ENCODE results near the gene HDHD2.
"Not testable (repeated sequence)": the region's sequence is repeated elsewhere in the genome, so short reads cannot be mapped to it uniquely, and the experiment has no call there.

HDHD2 gene

GRCh38 chr18:47184419-47185050 is 34.2 kb upstream of the HDHD2 start:
- Histone ChIP-seq H3K9me3 (replicated peaks; ENCODE audit: insufficient read depth, low read length) (no peaks in the 10 kb centered on the region), H3K4me2 (ENCODE audit: low read depth, low read length) (no peak overlapping the region), H3K9ac (ENCODE audit: low read length) (no peak overlapping the region), H3K27me3 (replicated peaks; ENCODE audit: insufficient read depth, low read length) (no peaks in the 10 kb centered on the region), H3K4me1 (ENCODE audit: low read length) (no peaks in the 10 kb centered on the region), H4K20me1 (ENCODE audit: insufficient read depth, low read length) (no peaks in the 10 kb centered on the region), H3K4me3 (ENCODE audit: low read length) (no peak overlapping the region), H3K36me3 (replicated peaks; ENCODE audit: insufficient read depth, low read length) (no peaks in the 10 kb centered on the region), H3K9me2 (replicated peaks; ENCODE audit: insufficient read depth, low read length) (no peaks in the 10 kb centered on the region), H3K27ac (ENCODE audit: low read length) (no peak overlapping the region), H2AFZ (ENCODE audit: low read length) (no peak overlapping the region), H3K79me2 (ENCODE audit: low read length) (no peaks in the 10 kb centered on the region), H3F3A (ENCODE audit: insufficient read depth, low read length) (no peaks in the 10 kb centered on the region)
- DNase-seq, result no peak
- TF ChIP-seq EZH2phosphoT487 (IDR thresholded peaks at IDR 0.05; ENCODE audit: low read length), result no peak
- TF ChIP-seq EZH2 (optimal IDR thresholded peaks at IDR 0.05; ENCODE audit: low read depth, low read length), result no peak
- TF ChIP-seq CTCF (IDR thresholded peaks at IDR 0.05; ENCODE audit: low read length), result no peak

- DNase-seq; H3F3A ChIP-seq (ENCODE audit: insufficient read depth, low read length); H3K9me3 ChIP-seq (replicated peaks; ENCODE audit: insufficient read depth, low read length); H3K4me3 ChIP-seq (ENCODE audit: low read length); H3K4me2 ChIP-seq (ENCODE audit: low read depth, low read length); H2AFZ ChIP-seq (ENCODE audit: low read length); H4K20me1 ChIP-seq (ENCODE audit: insufficient read depth, low read length); H3K27ac ChIP-seq (ENCODE audit: low read length); H3K27me3 ChIP-seq (replicated peaks; ENCODE audit: insufficient read depth, low read length); H3K36me3 ChIP-seq (replicated peaks; ENCODE audit: insufficient read depth, low read length); H3K4me1 ChIP-seq (ENCODE audit: low read length); H3K9me2 ChIP-seq (replicated peaks; ENCODE audit: insufficient read depth, low read length); H3K9ac ChIP-seq (ENCODE audit: low read length); H3K79me2 ChIP-seq (ENCODE audit: low read length): not testable (repeated sequence)
These were observed 31.9 kb upstream of the HDHD2 start for GRCh38 chr18:47182156-47182555.

GRCh38 chr18:47180765-47181164 is 30.5 kb upstream of the HDHD2 start:
- no peaks in the 10 kb centered on the region for H4K20me1 ChIP-seq (ENCODE audit: insufficient read depth, low read length)
- no peak overlapping the region for H2AFZ ChIP-seq (ENCODE audit: low read length)
- no peaks in the 10 kb centered on the region for H3K9me2 ChIP-seq (replicated peaks; ENCODE audit: insufficient read depth, low read length)
- no peaks in the 10 kb centered on the region for H3K27me3 ChIP-seq (replicated peaks; ENCODE audit: insufficient read depth, low read length)
- no peaks in the 10 kb centered on the region for H3K4me1 ChIP-seq (ENCODE audit: low read length)
- TF ChIP-seq EZH2phosphoT487 (IDR thresholded peaks at IDR 0.05; ENCODE audit: low read length), result no peak
- no peak for TF ChIP-seq EZH2 (optimal IDR thresholded peaks at IDR 0.05; ENCODE audit: low read depth, low read length)
- TF ChIP-seq CTCF (IDR thresholded peaks at IDR 0.05; ENCODE audit: low read length), result no peak
- no peaks in the 10 kb centered on the region for H3K9me3 ChIP-seq (replicated peaks; ENCODE audit: insufficient read depth, low read length)
- peaks cover 4% of the 10 kb centered on the region for H3K79me2 ChIP-seq (ENCODE audit: low read length)
- H3K4me3 ChIP-seq (ENCODE audit: low read length), result no peak overlapping the region
- no peaks in the 10 kb centered on the region for H3K36me3 ChIP-seq (replicated peaks; ENCODE audit: insufficient read depth, low read length)
- no peak overlapping the region for H3K27ac ChIP-seq (ENCODE audit: low read length)
- H3K9ac ChIP-seq (ENCODE audit: low read length), result no peak overlapping the region
- no peaks in the 10 kb centered on the region for H3F3A ChIP-seq (ENCODE audit: insufficient read depth, low read length)
- no peak for DNase-seq
- no peak overlapping the region for H3K4me2 ChIP-seq (ENCODE audit: low read depth, low read length)

- H4K20me1 ChIP-seq (ENCODE audit: insufficient read depth, low read length), result no peaks in the 10 kb centered on the region
- H3K79me2 ChIP-seq (ENCODE audit: low read length), result peaks cover 17% of the 10 kb centered on the region
- H3K4me1 ChIP-seq (ENCODE audit: low read length), result peaks cover 4% of the 10 kb centered on the region
- H3K27me3 ChIP-seq (replicated peaks; ENCODE audit: insufficient read depth, low read length), result no peaks in the 10 kb centered on the region
- no peak overlapping the region for H2AFZ ChIP-seq (ENCODE audit: low read length)
- H3K9ac ChIP-seq (ENCODE audit: low read length), result no peak overlapping the region
- H3K27ac ChIP-seq (ENCODE audit: low read length), result no peak overlapping the region
- no peak overlapping the region for H3K4me2 ChIP-seq (ENCODE audit: low read depth, low read length)
- TF ChIP-seq EZH2 (optimal IDR thresholded peaks at IDR 0.05; ENCODE audit: low read depth, low read length) (no peak), EZH2phosphoT487 (IDR thresholded peaks at IDR 0.05; ENCODE audit: low read length) (no peak), CTCF (IDR thresholded peaks at IDR 0.05; ENCODE audit: low read length) (no peak)
- H3K9me2 ChIP-seq (replicated peaks; ENCODE audit: insufficient read depth, low read length), result no peaks in the 10 kb centered on the region
- H3F3A ChIP-seq (ENCODE audit: insufficient read depth, low read length), result no peaks in the 10 kb centered on the region
- DNase-seq, result no peak
- H3K4me3 ChIP-seq (ENCODE audit: low read length), result no peak overlapping the region
- H3K9me3 ChIP-seq (replicated peaks; ENCODE audit: insufficient read depth, low read length), result no peaks in the 10 kb centered on the region
- no peaks in the 10 kb centered on the region for H3K36me3 ChIP-seq (replicated peaks; ENCODE audit: insufficient read depth, low read length)
These were observed 29.2 kb upstream of the HDHD2 start for GRCh38 chr18:47179520-47179919.

All from MM.1S (cell line).